ENCODE measurements around the gene HSPB3. TPM values are rescaled to one million over a fixed set of nuclear protein-coding genes. Genes with fewer than 3 reads are reported as not detected.
A peak's percentile ranks its signal among the peaks of the same experiment; 100 is the strongest.
"Not testable (repeated sequence)": the region's sequence is repeated elsewhere in the genome, so short reads cannot be mapped to it uniquely, and the experiment has no call there.

The HSPB3 gene, protein sequence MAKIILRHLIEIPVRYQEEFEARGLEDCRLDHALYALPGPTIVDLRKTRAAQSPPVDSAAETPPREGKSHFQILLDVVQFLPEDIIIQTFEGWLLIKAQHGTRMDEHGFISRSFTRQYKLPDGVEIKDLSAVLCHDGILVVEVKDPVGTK
- 207 TPM for total RNA-seq
- 100 to 1,000 TPM; 142 to 216 (median 167) TPM for polyA plus RNA-seq (ENCODE audit: insufficient read depth in 1 of 8, insufficient read length in 8 of 8, low replicate concordance in 1 of 8)
- long read RNA-seq, donor 1, transcript HSPB3-201 (1 exons, 784 nt): major isoform, 50 of 50 reads
- long read RNA-seq, donor 1, partial matches to known transcripts: 0 of 50 reads
- long read RNA-seq, donor 1, other reads (novel, unspliced or antisense): 0 of 50 reads
- long read RNA-seq, donor 2, transcript HSPB3-201 (1 exons, 784 nt): major isoform, 9 of 9 reads
- long read RNA-seq, donor 2, partial matches to known transcripts: 0 of 9 reads
- long read RNA-seq, donor 2, other reads (novel, unspliced or antisense): 0 of 9 reads
- long read RNA-seq, donor 3, transcript HSPB3-201 (1 exons, 784 nt): major isoform, 72 of 72 reads
- long read RNA-seq, donor 3, partial matches to known transcripts: 0 of 72 reads
- long read RNA-seq, donor 3, other reads (novel, unspliced or antisense): 0 of 72 reads
- long read RNA-seq, donor 4, transcript HSPB3-201 (1 exons, 784 nt): major isoform, 80 of 80 reads
- long read RNA-seq, donor 4, partial matches to known transcripts: 0 of 80 reads
- long read RNA-seq, donor 4, other reads (novel, unspliced or antisense): 0 of 80 reads
- long read RNA-seq, donor 5, transcript HSPB3-201 (1 exons, 784 nt): major isoform, 303 of 303 reads
- long read RNA-seq, donor 5, partial matches to known transcripts: 0 of 303 reads
- long read RNA-seq, donor 5, other reads (novel, unspliced or antisense): 0 of 303 reads
- long read RNA-seq, donor 6, transcript HSPB3-201 (1 exons, 784 nt): major isoform, 263 of 263 reads
- long read RNA-seq, donor 6, partial matches to known transcripts: 0 of 263 reads
- long read RNA-seq, donor 6, other reads (novel, unspliced or antisense): 0 of 263 reads
- long read RNA-seq, donor 7, transcript HSPB3-201 (1 exons, 784 nt): major isoform, 181 of 181 reads
- long read RNA-seq, donor 7, partial matches to known transcripts: 0 of 181 reads
- long read RNA-seq, donor 7, other reads (novel, unspliced or antisense): 0 of 181 reads
- long read RNA-seq, donor 8, transcript HSPB3-201 (1 exons, 784 nt): major isoform, 117 of 117 reads
- long read RNA-seq, donor 8, partial matches to known transcripts: 0 of 117 reads
- long read RNA-seq, donor 8, other reads (novel, unspliced or antisense): 0 of 117 reads
- long read RNA-seq, donor 9, transcript HSPB3-201 (1 exons, 784 nt): major isoform, 123 of 123 reads
- long read RNA-seq, donor 9, partial matches to known transcripts: 0 of 123 reads
- long read RNA-seq, donor 9, other reads (novel, unspliced or antisense): 0 of 123 reads
- long read RNA-seq, donor 10, transcript HSPB3-201 (1 exons, 784 nt): major isoform, 197 of 197 reads
- long read RNA-seq, donor 10, partial matches to known transcripts: 0 of 197 reads
- long read RNA-seq, donor 10, other reads (novel, unspliced or antisense): 0 of 197 reads
- long read RNA-seq, donor 11, transcript HSPB3-201 (1 exons, 784 nt): major isoform, 101 of 101 reads
- long read RNA-seq, donor 11, partial matches to known transcripts: 0 of 101 reads
- long read RNA-seq, donor 11, other reads (novel, unspliced or antisense): 0 of 101 reads

DNA sequence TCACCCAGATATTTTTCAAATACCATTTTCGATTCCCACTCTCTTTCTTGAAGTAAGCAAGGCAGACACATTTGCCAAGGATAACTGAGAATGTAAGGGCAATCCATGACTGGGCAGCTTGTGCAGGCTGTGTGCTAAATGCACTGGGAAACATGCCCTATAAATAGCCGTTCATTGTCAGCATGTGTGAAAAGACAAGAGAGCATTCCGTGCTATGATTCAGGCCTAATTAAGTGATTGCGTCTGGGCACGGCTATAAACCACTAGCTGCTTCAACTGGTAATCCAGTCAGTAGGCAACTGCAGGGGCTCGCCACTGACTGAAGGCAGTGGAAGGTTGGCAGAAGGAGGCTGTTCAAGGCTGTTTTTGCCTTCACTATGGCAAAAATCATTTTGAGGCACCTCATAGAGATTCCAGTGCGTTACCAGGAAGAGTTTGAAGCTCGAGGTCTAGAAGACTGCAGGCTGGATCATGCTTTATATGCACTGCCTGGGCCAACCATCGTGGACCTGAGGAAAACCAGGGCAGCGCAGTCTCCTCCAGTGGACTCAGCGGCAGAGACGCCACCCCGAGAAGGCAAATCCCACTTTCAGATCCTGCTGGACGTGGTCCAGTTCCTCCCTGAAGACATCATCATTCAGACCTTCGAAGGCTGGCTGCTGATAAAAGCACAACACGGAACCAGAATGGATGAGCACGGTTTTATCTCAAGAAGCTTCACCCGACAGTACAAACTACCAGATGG, at the start of gene HSPB3:
HSPB3 (plus strand) TSS at position 287 of the 745 bp plus-strand sequence; CDS start at position 378, 91 bp downstream.
- H3K36me3 ChIP-seq (ENCODE audit: control insufficient read depth, insufficient read depth, low read length): no peaks in the 10 kb centered on the region
- H3K4me3 ChIP-seq (ENCODE audit: low read length): peak within 1 kb of the TSS; percentile 53
- H3K9me3 ChIP-seq (replicated peaks; ENCODE audit: control insufficient read depth, low read depth, low read length): no peaks in the 10 kb centered on the region
- no peaks in the 10 kb centered on the region for H3K27me3 ChIP-seq (ENCODE audit: control insufficient read depth, insufficient read depth, low read length)
- peak within 1 kb of the TSS; percentile 86 for H3K27ac ChIP-seq (ENCODE audit: low read length)
- DNase-seq: peak; percentile 84
- WGBS (ENCODE audit: insufficient coverage): 77% methylated on average over 18 of the region's 18 CpGs
- H3K4me1 ChIP-seq (ENCODE audit: control insufficient read depth, insufficient read depth, low read length): peaks cover 15% of the 10 kb centered on the region

DNA sequence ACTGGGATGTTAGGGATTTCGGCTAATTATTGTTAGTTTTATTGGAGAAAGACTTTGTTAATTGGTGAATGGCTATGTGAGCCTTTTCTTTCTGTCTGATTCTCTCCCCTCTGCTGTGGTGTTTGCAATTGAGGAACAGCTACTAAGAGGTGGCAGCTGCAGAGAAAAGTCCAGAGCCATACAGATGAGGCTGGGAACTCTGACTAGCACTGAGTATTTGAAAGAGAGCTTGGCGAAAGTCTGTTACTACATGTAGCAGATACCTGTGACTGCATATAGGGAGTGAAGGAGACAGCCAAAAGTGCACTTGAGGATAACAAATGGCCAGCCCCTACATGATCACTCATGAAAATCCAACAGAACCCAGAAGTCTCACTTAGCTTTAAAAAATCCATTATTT, 44.3 kb upstream of the HSPB3 start:
- H3K4me1 ChIP-seq (ENCODE audit: control insufficient read depth, insufficient read depth, low read length): no peaks in the 10 kb centered on the region
- DNase-seq: no peak
- H3K27me3 ChIP-seq (ENCODE audit: control insufficient read depth, insufficient read depth, low read length): peaks cover 3% of the 10 kb centered on the region
- H3K27ac ChIP-seq (ENCODE audit: low read length): no peak overlapping the region
- no peaks in the 10 kb centered on the region for H3K36me3 ChIP-seq (ENCODE audit: control insufficient read depth, insufficient read depth, low read length)
- H3K9me3 ChIP-seq (replicated peaks; ENCODE audit: control insufficient read depth, low read depth, low read length): no peaks in the 10 kb centered on the region
- no CpG with 5 or more reads among the region's 2 CpGs for WGBS (ENCODE audit: insufficient coverage)
- no peak overlapping the region for H3K4me3 ChIP-seq (ENCODE audit: low read length)

DNA sequence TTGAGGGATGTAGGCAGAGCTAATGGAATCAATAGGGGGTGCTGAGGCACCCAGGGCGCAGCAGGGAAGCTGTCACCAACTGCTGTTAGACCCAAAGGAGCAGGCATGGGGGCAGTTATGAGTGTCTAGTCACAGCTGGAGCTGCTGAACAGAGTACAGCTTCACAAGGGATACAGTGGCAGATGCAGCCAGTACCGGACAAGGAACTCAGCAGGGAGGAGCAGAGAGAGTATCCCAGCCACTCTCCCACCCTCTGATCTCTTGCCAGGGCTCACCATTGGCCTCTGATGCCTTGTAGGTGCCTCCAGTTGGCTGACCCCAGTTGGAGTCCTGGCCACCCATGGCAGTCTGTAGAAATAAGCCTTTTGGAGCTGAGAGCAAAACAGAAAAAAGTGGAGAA, 42.6 kb upstream of the HSPB3 start:
- Histone ChIP-seq H3K36me3 (ENCODE audit: control insufficient read depth, insufficient read depth, low read length) (no peaks in the 10 kb centered on the region), H3K27me3 (ENCODE audit: control insufficient read depth, insufficient read depth, low read length) (peaks cover 3% of the 10 kb centered on the region), H3K9me3 (replicated peaks; ENCODE audit: control insufficient read depth, low read depth, low read length) (no peaks in the 10 kb centered on the region), H3K27ac (ENCODE audit: low read length) (no peak overlapping the region), H3K4me3 (ENCODE audit: low read length) (no peak overlapping the region), H3K4me1 (ENCODE audit: control insufficient read depth, insufficient read depth, low read length) (no peaks in the 10 kb centered on the region)
- no peak for DNase-seq
- WGBS (ENCODE audit: insufficient coverage): 97% methylated on average over 2 of the region's 2 CpGs

DNA sequence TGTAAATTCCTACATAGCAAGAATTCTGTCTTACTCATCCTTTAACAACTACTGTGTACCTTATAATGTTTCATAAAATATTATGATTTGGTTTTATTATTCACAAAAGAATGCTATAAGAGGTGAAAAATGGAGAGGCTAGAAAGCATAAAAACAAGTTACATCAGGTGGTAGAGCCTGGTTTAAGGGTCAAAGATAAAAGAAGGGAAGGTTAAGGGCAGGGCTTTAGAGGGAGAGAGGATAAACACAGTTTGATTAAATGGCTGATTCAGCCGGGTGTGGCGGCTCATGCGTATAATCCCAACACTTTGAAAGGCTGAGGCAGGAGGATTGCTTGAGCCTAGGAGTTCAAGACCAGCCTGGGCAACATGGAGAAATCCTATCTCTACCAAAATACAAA, 40.4 kb upstream of the HSPB3 start:
- WGBS (ENCODE audit: insufficient coverage): no CpG with 5 or more reads among the region's 3 CpGs
- no peak overlapping the region for H3K4me3 ChIP-seq (ENCODE audit: low read length)

DNA sequence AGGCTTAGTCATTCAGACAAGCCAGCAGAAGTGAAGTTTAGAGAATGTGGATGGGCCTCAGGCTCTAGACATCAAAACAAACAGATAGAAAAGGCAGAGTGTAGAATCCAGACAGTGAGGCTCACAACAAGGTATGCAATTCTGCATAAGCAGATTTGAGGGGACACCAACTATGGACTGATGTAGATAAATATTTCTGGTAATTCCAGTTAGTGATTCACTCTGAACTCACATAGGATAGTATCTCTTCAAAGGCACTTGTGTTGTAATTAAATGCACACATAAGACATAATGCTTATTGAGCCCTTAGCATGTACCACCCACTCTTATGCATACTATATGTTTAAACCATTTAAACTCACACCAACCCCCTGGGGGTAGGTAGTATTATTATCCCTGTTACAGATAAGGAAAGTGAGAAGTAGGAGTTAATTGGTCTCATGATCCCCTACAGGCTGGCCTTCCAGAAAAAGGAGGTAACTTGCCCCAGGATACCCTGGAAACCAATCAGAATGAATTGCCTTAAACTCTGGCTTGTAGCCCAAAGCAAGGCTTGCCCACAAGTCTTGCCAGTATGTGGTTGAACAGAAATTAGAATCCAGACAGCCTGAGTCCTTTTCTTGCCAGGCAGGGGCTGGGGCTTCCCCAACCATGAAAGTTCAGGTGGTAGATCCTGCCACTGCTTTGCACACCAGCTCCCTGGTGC, 39.5 kb upstream of the HSPB3 start:
- Histone ChIP-seq H3K27ac (ENCODE audit: low read length) (no peak overlapping the region), H3K4me1 (ENCODE audit: control insufficient read depth, insufficient read depth, low read length) (no peaks in the 10 kb centered on the region), H3K27me3 (ENCODE audit: control insufficient read depth, insufficient read depth, low read length) (peaks cover 3% of the 10 kb centered on the region), H3K4me3 (ENCODE audit: low read length) (no peak overlapping the region), H3K9me3 (replicated peaks; ENCODE audit: control insufficient read depth, low read depth, low read length) (no peaks in the 10 kb centered on the region), H3K36me3 (ENCODE audit: control insufficient read depth, insufficient read depth, low read length) (no peaks in the 10 kb centered on the region)
- no peak for DNase-seq

More for the DNA sequence above, 40.4 kb upstream of the HSPB3 start:
- Histone ChIP-seq H3K27me3 (ENCODE audit: control insufficient read depth, insufficient read depth, low read length) (peaks cover 3% of the 10 kb centered on the region), H3K36me3 (ENCODE audit: control insufficient read depth, insufficient read depth, low read length) (no peaks in the 10 kb centered on the region), H3K27ac (ENCODE audit: low read length) (no peak overlapping the region), H3K4me1 (ENCODE audit: control insufficient read depth, insufficient read depth, low read length) (no peaks in the 10 kb centered on the region), H3K9me3 (replicated peaks; ENCODE audit: control insufficient read depth, low read depth, low read length) (no peaks in the 10 kb centered on the region)
- DNase-seq: no peak

DNA sequence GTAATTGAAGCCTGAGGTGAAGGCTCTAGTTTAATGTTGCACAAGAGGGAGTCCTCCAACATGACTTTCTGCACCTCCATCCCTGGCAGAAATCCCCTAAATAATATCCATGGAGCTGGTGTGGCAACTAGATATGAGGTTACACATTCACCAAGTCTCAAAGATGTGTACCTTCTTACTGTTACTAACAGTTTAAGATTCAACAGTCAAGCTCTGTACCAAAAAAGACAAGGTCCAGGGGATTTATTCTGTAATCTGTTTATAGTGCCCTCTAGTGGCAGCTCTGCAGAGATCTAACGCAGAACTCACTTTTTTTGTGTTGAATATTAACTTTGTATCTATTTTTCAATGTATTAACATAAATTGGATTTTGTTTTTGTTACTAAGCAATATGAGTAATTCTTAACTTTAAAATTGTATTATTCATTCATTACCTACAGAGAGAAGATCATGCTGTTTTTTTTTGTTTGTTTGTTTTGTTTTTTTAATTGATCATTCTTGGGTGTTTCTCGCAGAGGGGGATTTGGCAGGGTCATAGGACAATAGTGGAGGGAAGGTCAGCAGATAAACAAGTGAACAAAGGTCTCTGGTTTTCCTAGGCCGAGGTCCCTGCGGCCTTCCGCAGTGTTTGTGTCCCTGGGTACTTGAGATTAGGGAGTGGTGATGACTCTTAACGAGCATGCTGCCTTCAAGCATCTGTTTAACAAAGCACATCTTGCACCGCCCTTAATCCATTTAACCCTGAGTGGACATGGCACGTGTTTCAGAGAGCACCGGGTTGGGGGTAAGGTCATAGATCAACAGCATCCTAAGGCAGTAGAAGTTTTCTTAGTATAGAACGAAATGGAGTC, 35.7 kb upstream of the HSPB3 start:
- no CpG with 5 or more reads among the region's 10 CpGs for WGBS (ENCODE audit: insufficient coverage)
- not testable (repeated sequence) for H3K4me3 ChIP-seq (ENCODE audit: low read length); H3K9me3 ChIP-seq (replicated peaks; ENCODE audit: control insufficient read depth, low read depth, low read length); H3K27me3 ChIP-seq (ENCODE audit: control insufficient read depth, insufficient read depth, low read length); H3K27ac ChIP-seq (ENCODE audit: low read length); H3K4me1 ChIP-seq (ENCODE audit: control insufficient read depth, insufficient read depth, low read length); H3K36me3 ChIP-seq (ENCODE audit: control insufficient read depth, insufficient read depth, low read length)
- DNase-seq: peak; percentile 79

DNA sequence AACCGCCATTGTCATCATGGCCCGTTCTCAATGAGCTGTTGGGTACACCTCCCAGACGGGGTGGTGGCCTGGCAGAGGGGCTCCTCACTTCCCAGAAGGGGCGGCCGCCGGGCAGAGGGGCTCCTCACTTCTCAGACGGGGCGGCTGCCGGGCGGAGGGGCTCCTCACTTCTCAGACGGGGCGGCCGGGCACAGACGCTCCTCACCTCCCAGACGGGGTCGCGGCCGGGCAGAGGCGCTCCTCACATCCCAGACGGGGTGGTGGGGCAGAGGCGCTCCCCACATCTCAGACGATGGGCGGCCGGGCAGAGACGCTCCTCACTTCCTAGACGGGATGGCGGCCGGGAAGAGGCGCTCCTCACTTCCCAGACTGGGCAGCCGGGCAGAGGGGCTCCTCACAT, 35.0 kb upstream of the HSPB3 start:
- WGBS (ENCODE audit: insufficient coverage): 72% methylated on average over 2 of the region's 30 CpGs
- H3K4me1 ChIP-seq (ENCODE audit: control insufficient read depth, insufficient read depth, low read length); H3K9me3 ChIP-seq (replicated peaks; ENCODE audit: control insufficient read depth, low read depth, low read length); DNase-seq; H3K36me3 ChIP-seq (ENCODE audit: control insufficient read depth, insufficient read depth, low read length); H3K27me3 ChIP-seq (ENCODE audit: control insufficient read depth, insufficient read depth, low read length); H3K4me3 ChIP-seq (ENCODE audit: low read length); H3K27ac ChIP-seq (ENCODE audit: low read length): not testable (repeated sequence)

DNA sequence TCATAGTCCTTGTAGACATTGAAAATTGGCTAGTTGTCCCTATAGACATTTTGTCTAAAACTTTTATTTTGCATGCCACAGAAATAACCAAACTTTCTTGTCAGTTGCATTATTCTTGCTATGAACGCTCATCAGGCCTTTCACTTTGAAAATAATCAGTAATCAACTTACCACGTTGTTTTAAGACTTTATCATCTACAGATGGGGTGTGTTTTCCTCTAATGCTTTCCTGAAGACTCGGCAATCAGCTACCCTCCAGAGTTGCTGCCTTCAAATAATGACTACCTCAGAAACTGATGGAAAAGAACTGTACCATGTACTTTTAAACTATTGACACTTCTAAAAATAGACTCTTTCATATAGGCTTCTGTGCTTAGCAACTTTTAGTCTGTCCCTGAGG, 33.5 kb upstream of the HSPB3 start:
- no peaks in the 10 kb centered on the region for H3K9me3 ChIP-seq (replicated peaks; ENCODE audit: control insufficient read depth, low read depth, low read length)
- no CpG with 5 or more reads among the region's 3 CpGs for WGBS (ENCODE audit: insufficient coverage)
- no peaks in the 10 kb centered on the region for H3K36me3 ChIP-seq (ENCODE audit: control insufficient read depth, insufficient read depth, low read length)
- no peaks in the 10 kb centered on the region for H3K4me1 ChIP-seq (ENCODE audit: control insufficient read depth, insufficient read depth, low read length)
- no peak overlapping the region for H3K4me3 ChIP-seq (ENCODE audit: low read length)
- H3K27me3 ChIP-seq (ENCODE audit: control insufficient read depth, insufficient read depth, low read length): no peaks in the 10 kb centered on the region
- DNase-seq: no peak
- H3K27ac ChIP-seq (ENCODE audit: low read length): no peak overlapping the region
